NCI-H187 (cell line): ENCODE data around the gene HSFX2.
"Not testable (repeated sequence)": the region's sequence is repeated elsewhere in the genome, so short reads cannot be mapped to it uniquely, and the experiment has no call there.

ENCODE experiments used
- DNase-seq, 2 experiments: peaks; one replicate each; lab custom pipeline; 2025; lab: John Stamatoyannopoulos, UW

Gene HSFX2

GRCh38 chrX:149595214-149595613, at the start of gene HSFX2:
Gene HSFX2, minus strand, starts transcription at chrX:149595314. Its CDS starts 614 bp downstream, at chrX:149594700.
- not testable (repeated sequence) for DNase-seq

GRCh38 chrX:149643496-149643895, 48.4 kb upstream of the HSFX2 start:
- no peak for DNase-seq

GRCh38 chrX:149641835-149642234, 46.7 kb upstream of the HSFX2 start:
- no peak for DNase-seq

GRCh38 chrX:149641432-149641831, 46.3 kb upstream of the HSFX2 start:
- no peak for DNase-seq

- DNase-seq, result no peak
Measured at GRCh38 chrX:149639568-149639967, 44.5 kb upstream of the HSFX2 start.

- DNase-seq, result no peak
Measured at GRCh38 chrX:149638860-149639259, 43.7 kb upstream of the HSFX2 start.

GRCh38 chrX:149633511-149633910, 38.4 kb upstream of the HSFX2 start:
- no peak for DNase-seq

GRCh38 chrX:149631234-149632165, 36.4 kb upstream of the HSFX2 start, which contains the start of gene TMEM185A:
Gene TMEM185A, minus strand, starts transcription at chrX:149631792. Its CDS starts 212 bp downstream, at chrX:149631580.
- peak; percentile 29 to 68 for DNase-seq

- DNase-seq, result no peak
Measured at GRCh38 chrX:149630681-149631233, 35.6 kb upstream of the HSFX2 start.

GRCh38 chrX:149629730-149630387, 34.7 kb upstream of the HSFX2 start:
- DNase-seq, result no peak

- DNase-seq, result no peak
Measured at GRCh38 chrX:149628768-149629167, 33.7 kb upstream of the HSFX2 start.

GRCh38 chrX:149628280-149628679, 33.2 kb upstream of the HSFX2 start:
- DNase-seq, result no peak

- DNase-seq, result not testable (repeated sequence)
Measured at GRCh38 chrX:149626829-149627228, 31.7 kb upstream of the HSFX2 start.

GRCh38 chrX:149619662-149620061, 24.5 kb upstream of the HSFX2 start:
- not testable (repeated sequence) for DNase-seq

GRCh38 chrX:149618871-149619270, 23.8 kb upstream of the HSFX2 start:
- no peak for DNase-seq

- DNase-seq, result no peak
Measured at GRCh38 chrX:149611623-149612175, 16.6 kb upstream of the HSFX2 start.

GRCh38 chrX:149610511-149610910, 15.4 kb upstream of the HSFX2 start:
- no peak for DNase-seq

- DNase-seq, result no peak
Measured at GRCh38 chrX:149607699-149608098, 12.6 kb upstream of the HSFX2 start.

- not testable (repeated sequence) for DNase-seq
Measured at GRCh38 chrX:149605248-149605885, 10.3 kb upstream of the HSFX2 start.

GRCh38 chrX:149598603-149599002, 3.5 kb upstream of the HSFX2 start:
- DNase-seq, result not testable (repeated sequence)

GRCh38 chrX:149595943-149596342, 829 bp upstream of the HSFX2 start:
- DNase-seq, result not testable (repeated sequence)

GRCh38 chrX:149590993-149591392, 4.1 kb downstream of the HSFX2 start:
- not testable (repeated sequence) for DNase-seq
